SK-N-SH treated with all-trans-retinoic acid at 6 μM for 48 hours (cell line): ENCODE results near the gene CFAP90.

Experiments used
- ATAC-seq: fragments of 200-7000 bp; cut with Tn5 transposase; 3 replicates; pipeline ENCODE4 v1.9.1; 2020; ENCODE audit warnings: mild to moderate bottlenecking, moderate library complexity
- ARNTL ChIP-seq: fragments of 450-650 bp; formaldehyde crosslinking; IDR thresholded peaks from 2 replicates; pipeline ENCODE4 v1.5.0; 2020; ENCODE audit warnings: low read depth, mild to moderate bottlenecking, moderate library complexity, borderline replicate concordance
- BACH2 ChIP-seq: fragments of 250-450 bp; sonication (Bioruptor Pico); IDR thresholded peaks from 2 replicates; pipeline ENCODE4 v1.9.0; 2021; ENCODE audit warnings: mild to moderate bottlenecking, borderline replicate concordance
- CSDC2 ChIP-seq: fragments of 250-450 bp; sonication (Bioruptor Pico); IDR thresholded peaks from 2 replicates; pipeline ENCODE4 v1.5.0; 2020; ENCODE audit warnings: mild to moderate bottlenecking, moderate library complexity
- ESRRG ChIP-seq: fragments of 250-450 bp; sonication (Bioruptor Pico); IDR thresholded peaks from 2 replicates; pipeline ENCODE4 v1.6.1; 2021; ENCODE audit warnings: mild to moderate bottlenecking
- GLIS3 ChIP-seq: fragments of 250-450 bp; sonication (Bioruptor Pico); IDR thresholded peaks from 2 replicates; pipeline ENCODE4 v1.5.0; 2020; ENCODE audit warnings: mild to moderate bottlenecking, moderate library complexity
- ISL1 ChIP-seq: fragments of 250-450 bp; sonication (Bioruptor Pico); IDR thresholded peaks from 2 replicates; pipeline ENCODE4 v2.1.2; 2022; ENCODE audit warnings: mild to moderate bottlenecking, moderate library complexity
- OSR1 ChIP-seq: fragments of 250-450 bp; sonication (Bioruptor Pico); IDR thresholded peaks from 2 replicates; pipeline ENCODE4 v1.8.0; 2022; ENCODE audit warnings: moderate library complexity, mild to moderate bottlenecking, inconsistent platforms
- PPARA ChIP-seq: fragments of 250-450 bp; sonication (Bioruptor Pico); IDR thresholded peaks from 2 replicates; pipeline ENCODE4 v1.5.0; 2020; ENCODE audit warnings: mild to moderate bottlenecking, borderline replicate concordance
- RARB ChIP-seq: fragments of 250-450 bp; sonication (Bioruptor Pico); IDR thresholded peaks from 2 replicates; pipeline ENCODE4 v1.8.0; 2021; ENCODE audit warnings: mild to moderate bottlenecking, moderate library complexity
- SNAI2 ChIP-seq: fragments of 250-450 bp; sonication (Bioruptor Pico); IDR thresholded peaks from 2 replicates; pipeline ENCODE4 v1.5.0; 2020; ENCODE audit warnings: mild to moderate bottlenecking, moderate library complexity
- TCF4 ChIP-seq: fragments of 250-450 bp; sonication (Bioruptor Pico); IDR thresholded peaks from 2 replicates; pipeline ENCODE4 v1.8.0; 2021; ENCODE audit warnings: mild to moderate bottlenecking, moderate library complexity, borderline replicate concordance
- TOX ChIP-seq: fragments of 250-450 bp; sonication (Bioruptor Pico); IDR thresholded peaks from 2 replicates; pipeline ENCODE4 v1.8.0; 2021; ENCODE audit warnings: mild to moderate bottlenecking, moderate library complexity, borderline replicate concordance
- ZC3H10 ChIP-seq: fragments of 250-450 bp; sonication (Bioruptor Pico); IDR thresholded peaks from 2 replicates; pipeline ENCODE4 v1.5.1; 2021; ENCODE audit warnings: mild to moderate bottlenecking, moderate library complexity
- ZFP3 ChIP-seq: fragments of 250-450 bp; sonication (Bioruptor Pico); IDR thresholded peaks from 2 replicates; pipeline ENCODE4 v1.5.0; 2020; ENCODE audit warnings: mild to moderate bottlenecking, moderate library complexity
- ZFP30 ChIP-seq: fragments of 450-650 bp; formaldehyde crosslinking; IDR thresholded peaks from 2 replicates; pipeline ENCODE4 v1.5.0; 2022; ENCODE audit warnings: mild to moderate bottlenecking, moderate library complexity
- ZNF565 ChIP-seq: fragments of 450-650 bp; formaldehyde crosslinking; conservative IDR thresholded peaks from 2 replicates; pipeline ENCODE4 v1.5.0; 2020; ENCODE audit warnings: low read depth, mild to moderate bottlenecking, moderate library complexity
- TF ChIP-seq, protein P1 (sequence below): fragments of 250-450 bp; sonication (Bioruptor Pico); IDR thresholded peaks from 2 replicates; pipeline ENCODE4 v1.8.0; 2020; ENCODE audit warnings: mild to moderate bottlenecking, moderate library complexity, borderline replicate concordance
- TF ChIP-seq, protein P2 (sequence below): fragments of 250-450 bp; sonication (Bioruptor Pico); IDR thresholded peaks from 2 replicates; pipeline ENCODE4 v1.5.1; 2020; ENCODE audit warnings: low read depth, mild to moderate bottlenecking, moderate library complexity
- TF ChIP-seq, protein P3 (sequence below): fragments of 250-450 bp; sonication (Bioruptor Pico); IDR thresholded peaks from 2 replicates; pipeline ENCODE4 v1.5.1; 2021; ENCODE audit warnings: mild to moderate bottlenecking, moderate library complexity
- TF ChIP-seq, protein P4 (sequence below): fragments of 250-450 bp; sonication (Bioruptor Pico); IDR thresholded peaks from 2 replicates; pipeline ENCODE4 v1.5.0; 2020; ENCODE audit warnings: mild to moderate bottlenecking, moderate library complexity

The CFAP90 gene

DNA sequence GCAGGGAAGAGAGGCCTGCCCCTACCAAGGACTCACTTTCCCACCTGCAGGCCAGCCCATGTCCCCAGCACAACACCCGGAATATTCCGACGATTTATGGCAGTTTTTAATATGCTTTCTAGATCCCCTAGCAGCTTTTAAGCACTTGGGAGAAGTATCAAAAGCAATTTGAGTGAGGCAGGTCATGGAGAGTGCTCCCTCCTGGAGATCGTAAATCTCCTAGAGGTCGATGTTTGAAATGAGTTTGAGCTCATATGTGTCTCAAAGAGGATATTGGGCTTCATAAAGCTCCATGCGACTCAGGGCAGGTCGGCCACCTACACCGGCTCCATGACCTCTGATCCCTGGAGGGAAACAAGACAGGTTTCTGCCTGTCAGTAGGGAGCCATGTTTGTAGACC lies 27.3 kb downstream of the CFAP90 start (continued):
- no peak for TF ChIP-seq RARB (CRISPR knock-in tag)
- TF ChIP-seq, protein P1, sequence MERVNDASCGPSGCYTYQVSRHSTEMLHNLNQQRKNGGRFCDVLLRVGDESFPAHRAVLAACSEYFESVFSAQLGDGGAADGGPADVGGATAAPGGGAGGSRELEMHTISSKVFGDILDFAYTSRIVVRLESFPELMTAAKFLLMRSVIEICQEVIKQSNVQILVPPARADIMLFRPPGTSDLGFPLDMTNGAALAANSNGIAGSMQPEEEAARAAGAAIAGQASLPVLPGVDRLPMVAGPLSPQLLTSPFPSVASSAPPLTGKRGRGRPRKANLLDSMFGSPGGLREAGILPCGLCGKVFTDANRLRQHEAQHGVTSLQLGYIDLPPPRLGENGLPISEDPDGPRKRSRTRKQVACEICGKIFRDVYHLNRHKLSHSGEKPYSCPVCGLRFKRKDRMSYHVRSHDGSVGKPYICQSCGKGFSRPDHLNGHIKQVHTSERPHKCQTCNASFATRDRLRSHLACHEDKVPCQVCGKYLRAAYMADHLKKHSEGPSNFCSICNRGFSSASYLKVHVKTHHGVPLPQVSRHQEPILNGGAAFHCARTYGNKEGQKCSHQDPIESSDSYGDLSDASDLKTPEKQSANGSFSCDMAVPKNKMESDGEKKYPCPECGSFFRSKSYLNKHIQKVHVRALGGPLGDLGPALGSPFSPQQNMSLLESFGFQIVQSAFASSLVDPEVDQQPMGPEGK (CRISPR knock-in tag) = no peak
- TF ChIP-seq PPARA (CRISPR knock-in tag) = no peak
- TF ChIP-seq TCF4 (CRISPR knock-in tag) = no peak
- TF ChIP-seq ZFP3 (CRISPR knock-in tag) = no peak
- no peak for TF ChIP-seq SNAI2 (CRISPR knock-in tag)
- no peak for TF ChIP-seq ISL1 (CRISPR knock-in tag)

DNA sequence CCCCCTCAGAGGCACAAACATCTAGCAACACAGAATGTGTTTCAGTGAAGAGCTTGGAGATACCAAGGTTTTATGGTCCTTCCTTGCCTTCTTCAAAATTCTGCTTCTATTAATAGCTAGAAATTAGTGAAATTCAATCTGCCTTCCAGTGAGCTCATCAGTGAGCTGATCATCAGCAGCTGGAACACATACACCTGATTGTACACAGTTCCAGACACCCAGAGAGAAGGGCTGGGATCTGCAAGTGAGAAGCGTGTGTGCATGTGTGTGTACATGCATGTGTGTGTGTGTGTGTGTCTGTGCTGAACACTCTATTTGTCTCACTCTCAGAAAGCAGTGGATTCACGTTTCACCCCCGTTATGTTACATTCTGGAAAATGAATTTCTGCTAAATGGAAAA lies 28.5 kb downstream of the CFAP90 start:
- no peak for TF ChIP-seq ESRRG
- TF ChIP-seq GLIS3 (CRISPR knock-in tag) = no peak
- TF ChIP-seq ZFP30 = no peak
- TF ChIP-seq ZNF565 (CRISPR knock-in tag) = no peak
- TF ChIP-seq ZFP3 (CRISPR knock-in tag) = no peak
- no peak for TF ChIP-seq CSDC2 (CRISPR knock-in tag)
- TF ChIP-seq ISL1 (CRISPR knock-in tag) = no peak
- no peak for TF ChIP-seq ZC3H10
- TF ChIP-seq PPARA (CRISPR knock-in tag) = no peak
- no peak for TF ChIP-seq BACH2 (CRISPR knock-in tag)
- no peak for TF ChIP-seq ARNTL
- TF ChIP-seq SNAI2 (CRISPR knock-in tag) = no peak
- no peak for ATAC-seq

DNA sequence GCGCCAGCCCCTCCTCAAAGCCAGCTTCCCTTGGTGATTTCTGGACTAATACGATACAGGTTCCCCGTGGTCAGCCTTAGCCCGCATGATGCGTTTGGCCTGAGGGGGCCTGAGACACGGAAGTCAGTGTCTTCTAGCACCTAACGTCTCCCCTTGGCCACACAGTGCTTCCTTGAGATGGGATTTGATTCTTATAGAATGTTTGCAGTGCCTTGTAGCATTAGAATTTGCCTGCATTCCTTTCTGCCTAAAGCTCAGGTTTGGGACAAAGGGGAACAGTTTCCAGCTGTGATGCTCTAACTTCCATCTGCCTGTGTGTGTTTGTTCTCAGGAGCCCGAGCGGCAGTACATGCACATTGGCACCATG lies 34.4 kb downstream of the CFAP90 start:
- peak; percentile 55 for ATAC-seq

DNA sequence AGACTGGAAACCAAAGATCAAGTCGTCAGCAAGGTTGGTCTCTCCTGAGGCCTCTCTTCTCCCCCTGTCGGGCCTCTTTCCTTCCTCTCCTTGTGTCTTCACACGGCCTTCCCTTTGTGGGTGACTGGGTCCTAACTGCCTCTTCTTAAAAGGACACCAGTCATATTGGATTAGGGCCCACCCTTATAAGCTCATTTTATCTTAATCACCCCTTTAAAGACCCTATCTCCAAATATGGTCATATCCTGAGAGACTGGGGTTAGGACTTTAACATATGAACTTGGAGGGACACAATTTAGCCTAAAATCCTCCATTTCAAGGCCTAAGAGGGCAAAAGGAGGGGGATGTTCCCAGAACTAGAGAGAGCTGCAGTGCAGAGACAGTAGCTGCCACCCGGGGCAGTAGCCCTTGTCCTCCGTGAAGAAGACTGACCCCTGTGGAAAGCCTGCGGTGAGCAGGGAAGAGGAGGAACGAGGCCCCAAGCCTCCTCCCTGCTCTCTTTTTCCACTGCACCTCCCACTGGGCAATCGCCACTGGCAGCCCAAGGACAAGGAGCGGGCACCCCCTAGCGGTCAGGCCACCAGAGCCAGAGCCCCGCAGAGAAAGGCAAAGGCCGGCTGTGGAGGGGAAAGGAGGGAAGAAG lies 34.9 kb downstream of the CFAP90 start:
- TF ChIP-seq, protein P2, sequence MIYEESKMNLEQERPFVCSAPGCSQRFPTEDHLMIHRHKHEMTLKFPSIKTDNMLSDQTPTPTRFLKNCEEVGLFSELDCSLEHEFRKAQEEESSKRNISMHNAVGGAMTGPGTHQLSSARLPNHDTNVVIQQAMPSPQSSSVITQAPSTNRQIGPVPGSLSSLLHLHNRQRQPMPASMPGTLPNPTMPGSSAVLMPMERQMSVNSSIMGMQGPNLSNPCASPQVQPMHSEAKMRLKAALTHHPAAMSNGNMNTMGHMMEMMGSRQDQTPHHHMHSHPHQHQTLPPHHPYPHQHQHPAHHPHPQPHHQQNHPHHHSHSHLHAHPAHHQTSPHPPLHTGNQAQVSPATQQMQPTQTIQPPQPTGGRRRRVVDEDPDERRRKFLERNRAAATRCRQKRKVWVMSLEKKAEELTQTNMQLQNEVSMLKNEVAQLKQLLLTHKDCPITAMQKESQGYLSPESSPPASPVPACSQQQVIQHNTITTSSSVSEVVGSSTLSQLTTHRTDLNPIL (CRISPR knock-in tag) = no peak
- TF ChIP-seq, protein P3, sequence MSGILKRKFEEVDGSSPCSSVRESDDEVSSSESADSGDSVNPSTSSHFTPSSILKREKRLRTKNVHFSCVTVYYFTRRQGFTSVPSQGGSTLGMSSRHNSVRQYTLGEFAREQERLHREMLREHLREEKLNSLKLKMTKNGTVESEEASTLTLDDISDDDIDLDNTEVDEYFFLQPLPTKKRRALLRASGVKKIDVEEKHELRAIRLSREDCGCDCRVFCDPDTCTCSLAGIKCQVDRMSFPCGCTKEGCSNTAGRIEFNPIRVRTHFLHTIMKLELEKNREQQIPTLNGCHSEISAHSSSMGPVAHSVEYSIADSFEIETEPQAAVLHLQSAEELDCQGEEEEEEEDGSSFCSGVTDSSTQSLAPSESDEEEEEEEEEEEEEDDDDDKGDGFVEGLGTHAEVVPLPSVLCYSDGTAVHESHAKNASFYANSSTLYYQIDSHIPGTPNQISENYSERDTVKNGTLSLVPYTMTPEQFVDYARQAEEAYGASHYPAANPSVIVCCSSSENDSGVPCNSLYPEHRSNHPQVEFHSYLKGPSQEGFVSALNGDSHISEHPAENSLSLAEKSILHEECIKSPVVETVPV (CRISPR knock-in tag) = no peak
- no peak for TF ChIP-seq GLIS3 (CRISPR knock-in tag)

More for the DNA sequence above, 34.4 kb downstream of the CFAP90 start:
- TF ChIP-seq GLIS3 (CRISPR knock-in tag) (no peak), ZFP3 (CRISPR knock-in tag) (no peak), ARNTL (no peak), ESRRG (no peak), TCF4 (CRISPR knock-in tag) (no peak), TOX (CRISPR knock-in tag) (no peak)

DNA sequence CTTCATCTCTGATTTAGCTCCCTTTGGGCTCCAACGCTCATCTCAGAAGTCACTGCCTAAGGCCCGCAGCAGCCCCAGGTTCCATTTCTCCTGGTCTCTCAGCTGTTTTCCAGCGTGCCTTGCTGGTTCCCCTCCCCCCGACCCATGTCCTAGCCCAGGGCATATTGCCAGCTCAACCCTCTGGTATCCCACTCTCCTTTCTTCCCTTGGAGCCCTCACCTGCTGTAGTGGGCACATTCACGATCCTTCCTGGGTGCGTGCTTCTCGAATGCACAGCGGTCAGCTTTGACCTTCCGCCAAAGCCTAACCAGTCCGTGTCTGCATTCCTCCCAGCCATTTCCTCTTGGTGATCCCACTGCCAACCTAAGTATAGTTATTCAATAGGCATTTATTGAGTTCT lies 36.1 kb downstream of the CFAP90 start:
- ATAC-seq = no peak
- TF ChIP-seq BACH2 (CRISPR knock-in tag) = no peak
- TF ChIP-seq RARB (CRISPR knock-in tag) = no peak
- TF ChIP-seq PPARA (CRISPR knock-in tag) = no peak
- no peak for TF ChIP-seq OSR1
- no peak for TF ChIP-seq ARNTL
- no peak for TF ChIP-seq CSDC2 (CRISPR knock-in tag)
- TF ChIP-seq ZFP30 = no peak
- no peak for TF ChIP-seq TOX (CRISPR knock-in tag)
- no peak for TF ChIP-seq ZC3H10
- TF ChIP-seq, protein P4, sequence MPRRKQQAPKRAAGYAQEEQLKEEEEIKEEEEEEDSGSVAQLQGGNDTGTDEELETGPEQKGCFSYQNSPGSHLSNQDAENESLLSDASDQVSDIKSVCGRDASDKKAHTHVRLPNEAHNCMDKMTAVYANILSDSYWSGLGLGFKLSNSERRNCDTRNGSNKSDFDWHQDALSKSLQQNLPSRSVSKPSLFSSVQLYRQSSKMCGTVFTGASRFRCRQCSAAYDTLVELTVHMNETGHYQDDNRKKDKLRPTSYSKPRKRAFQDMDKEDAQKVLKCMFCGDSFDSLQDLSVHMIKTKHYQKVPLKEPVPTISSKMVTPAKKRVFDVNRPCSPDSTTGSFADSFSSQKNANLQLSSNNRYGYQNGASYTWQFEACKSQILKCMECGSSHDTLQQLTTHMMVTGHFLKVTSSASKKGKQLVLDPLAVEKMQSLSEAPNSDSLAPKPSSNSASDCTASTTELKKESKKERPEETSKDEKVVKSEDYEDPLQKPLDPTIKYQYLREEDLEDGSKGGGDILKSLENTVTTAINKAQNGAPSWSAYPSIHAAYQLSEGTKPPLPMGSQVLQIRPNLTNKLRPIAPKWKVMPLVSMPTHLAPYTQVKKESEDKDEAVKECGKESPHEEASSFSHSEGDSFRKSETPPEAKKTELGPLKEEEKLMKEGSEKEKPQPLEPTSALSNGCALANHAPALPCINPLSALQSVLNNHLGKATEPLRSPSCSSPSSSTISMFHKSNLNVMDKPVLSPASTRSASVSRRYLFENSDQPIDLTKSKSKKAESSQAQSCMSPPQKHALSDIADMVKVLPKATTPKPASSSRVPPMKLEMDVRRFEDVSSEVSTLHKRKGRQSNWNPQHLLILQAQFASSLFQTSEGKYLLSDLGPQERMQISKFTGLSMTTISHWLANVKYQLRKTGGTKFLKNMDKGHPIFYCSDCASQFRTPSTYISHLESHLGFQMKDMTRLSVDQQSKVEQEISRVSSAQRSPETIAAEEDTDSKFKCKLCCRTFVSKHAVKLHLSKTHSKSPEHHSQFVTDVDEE (CRISPR knock-in tag) = no peak

More for the DNA sequence above, 34.9 kb downstream of the CFAP90 start:
- peak; percentile 99 for ATAC-seq
